Measurements from ENCODE around the gene CACNG4.

The CACNG4 gene

GRCh38 chr17:66963909-66964771, at the start of gene CACNG4:
TSS of gene CACNG4 (plus strand) at chr17:66964707. CDS start at chr17:66964912, 205 bp downstream.
- no peak for DNase-seq (ENCODE audit: low spot score)

GRCh38 chr17:66915204-66915611, 49.3 kb upstream of the CACNG4 start:
- DNase-seq (ENCODE audit: low spot score) = no peak

GRCh38 chr17:66915792-66916191, 48.7 kb upstream of the CACNG4 start:
- no peak for DNase-seq (ENCODE audit: low spot score)

GRCh38 chr17:66916946-66917345, 47.6 kb upstream of the CACNG4 start:
- no peak for DNase-seq (ENCODE audit: low spot score)

- DNase-seq (ENCODE audit: low spot score) = no peak
These were observed 45.6 kb upstream of the CACNG4 start for GRCh38 chr17:66918896-66919295.

GRCh38 chr17:66920435-66920834, 44.1 kb upstream of the CACNG4 start:
- no peak for DNase-seq (ENCODE audit: low spot score)

- DNase-seq (ENCODE audit: low spot score) = no peak
These were observed 43.6 kb upstream of the CACNG4 start for GRCh38 chr17:66920950-66921349.

- no peak for DNase-seq (ENCODE audit: low spot score)
These were observed 40.6 kb upstream of the CACNG4 start for GRCh38 chr17:66923886-66924285.

GRCh38 chr17:66925811-66926500, 38.6 kb upstream of the CACNG4 start:
- DNase-seq (ENCODE audit: low spot score) = no peak

- no peak for DNase-seq (ENCODE audit: low spot score)
These were observed 35.6 kb upstream of the CACNG4 start for GRCh38 chr17:66928949-66929348.

- DNase-seq (ENCODE audit: low spot score) = no peak
These were observed 34.9 kb upstream of the CACNG4 start for GRCh38 chr17:66929591-66929990.

GRCh38 chr17:66930933-66931332, 33.6 kb upstream of the CACNG4 start:
- DNase-seq (ENCODE audit: low spot score) = no peak

GRCh38 chr17:66932311-66932710, 32.2 kb upstream of the CACNG4 start:
- no peak for DNase-seq (ENCODE audit: low spot score)

GRCh38 chr17:66934040-66934439, 30.5 kb upstream of the CACNG4 start:
- DNase-seq (ENCODE audit: low spot score) = no peak

- DNase-seq (ENCODE audit: low spot score) = no peak
These were observed 28.8 kb upstream of the CACNG4 start for GRCh38 chr17:66935717-66936116.

GRCh38 chr17:66938656-66939055, 25.9 kb upstream of the CACNG4 start:
- no peak for DNase-seq (ENCODE audit: low spot score)

GRCh38 chr17:66939461-66940114, 24.9 kb upstream of the CACNG4 start:
- DNase-seq (ENCODE audit: low spot score) = no peak

- DNase-seq (ENCODE audit: low spot score) = no peak
These were observed 23.3 kb upstream of the CACNG4 start for GRCh38 chr17:66941249-66941648.

GRCh38 chr17:66941773-66942450, 22.6 kb upstream of the CACNG4 start:
- DNase-seq (ENCODE audit: low spot score) = no peak

GRCh38 chr17:66942451-66943264, 21.8 kb upstream of the CACNG4 start:
- DNase-seq (ENCODE audit: low spot score) = no peak

- DNase-seq (ENCODE audit: low spot score) = no peak
These were observed 21.0 kb upstream of the CACNG4 start for GRCh38 chr17:66943484-66943883.

Data from RKO (cell line).